Upper lobe of left lung (tissue), 6 donors: ENCODE measurements around the gene SPEF2. TPM values are rescaled to one million over a fixed set of nuclear protein-coding genes. Genes with fewer than 3 reads are reported as not detected.

Experiments
- ATAC-seq, 2 donors: fragments of 200-7000 bp; cut with Tn5 transposase; one replicate each; pipeline ENCODE4 v1.9.1; 2022; ENCODE audit warnings: mild to moderate bottlenecking in 2 of 2, moderate library complexity in 2 of 2; ENCODE audit not compliant: low FRiP score in 2 of 2
- DNase-seq, 2 donors: peaks; one replicate each; pipeline ENCODE4 v3.0.0-alpha.2; 2019 to 2020
- H3K27ac ChIP-seq, 4 donors: fragments of 200-600 bp; sonication (generic); one replicate each; pipeline ENCODE4 v1.5.1; 2016 to 2019
- H3K27me3 ChIP-seq, 4 donors: fragments of 200-600 bp; sonication (generic); one replicate each; pipeline ENCODE4 v1.5.1; 2017 to 2019
- H3K36me3 ChIP-seq, 4 donors: fragments of 200-600 bp; sonication (generic); one replicate each; pipeline ENCODE4 v1.5.1; 2016 to 2019
- H3K4me1 ChIP-seq, 4 donors: fragments of 200-600 bp; sonication (generic); one replicate each; pipeline ENCODE4 v1.5.1; 2018 to 2019
- H3K4me3 ChIP-seq, 4 donors: fragments of 200-600 bp; sonication (generic); one replicate each; pipeline ENCODE4 v1.5.1; 2017 to 2019; ENCODE audit warnings: mild to moderate bottlenecking in 2 of 4, moderate library complexity in 1 of 4
- H3K9me3 ChIP-seq, 4 donors: fragments of 200-600 bp; sonication (generic); one replicate each; pipeline ENCODE4 v1.5.1; 2018 to 2019
- EP300 ChIP-seq, 4 donors: sonication (generic); formaldehyde crosslinking; IDR thresholded peaks; one replicate each; pipeline ENCODE4 v1.5.1; 2017; ENCODE audit warnings: antibody characterized with exemption in 4 of 4, control low read depth in 2 of 4
- POLR2A ChIP-seq, 4 donors: fragments of 450-650 bp; IDR thresholded peaks; one replicate each; pipeline ENCODE4 v1.5.1; 2016 to 2017; ENCODE audit warnings: antibody characterized with exemption in 4 of 4, mild to moderate bottlenecking in 2 of 4
- POLR2AphosphoS5 ChIP-seq, 2 donors: sonication (generic); formaldehyde crosslinking; IDR thresholded peaks; one replicate each; pipeline ENCODE4 v1.5.1; 2017; ENCODE audit warnings: antibody characterized with exemption in 2 of 2
- WGBS, 2 donors: methylation state at CpG; one replicate each; pipeline ENCODE4 v1.1.5; 2017 to 2018; 5-methylcytosine and 5-hydroxymethylcytosine counted together
- total RNA-seq, 6 donors: library from RNA; depleted of rRNA in 4 of 6; stranded (reverse); fragments of >200 nt in 4 of 6; gene quantifications; one replicate each; pipeline versions ENCODE4 v1.1.0 to v1.2.1, GENCODE V29; 2016 to 2021
- TF ChIP-seq, protein P1 (sequence below), 6 experiments: fragments of 450-650 bp in 4 of 6; fragments of 200-600 bp in 2 of 6; sonication (generic) in 2 of 6; IDR thresholded peaks; one replicate each; pipeline ENCODE4 v1.5.1; 2016 to 2019; ENCODE audit warnings: antibody characterized with exemption in 6 of 6
- donor health status: DM: no; HTN: no; CAD: no; lungs with moderate emphysema.
- donor health status: DM: no; HTN: yes; CAD: no; lungs with severe emphysema.

Gene SPEF2
- total RNA-seq, 6 donors from 2014 or later, result 6.6 to 95.3 (median 13.9) TPM

DNA sequence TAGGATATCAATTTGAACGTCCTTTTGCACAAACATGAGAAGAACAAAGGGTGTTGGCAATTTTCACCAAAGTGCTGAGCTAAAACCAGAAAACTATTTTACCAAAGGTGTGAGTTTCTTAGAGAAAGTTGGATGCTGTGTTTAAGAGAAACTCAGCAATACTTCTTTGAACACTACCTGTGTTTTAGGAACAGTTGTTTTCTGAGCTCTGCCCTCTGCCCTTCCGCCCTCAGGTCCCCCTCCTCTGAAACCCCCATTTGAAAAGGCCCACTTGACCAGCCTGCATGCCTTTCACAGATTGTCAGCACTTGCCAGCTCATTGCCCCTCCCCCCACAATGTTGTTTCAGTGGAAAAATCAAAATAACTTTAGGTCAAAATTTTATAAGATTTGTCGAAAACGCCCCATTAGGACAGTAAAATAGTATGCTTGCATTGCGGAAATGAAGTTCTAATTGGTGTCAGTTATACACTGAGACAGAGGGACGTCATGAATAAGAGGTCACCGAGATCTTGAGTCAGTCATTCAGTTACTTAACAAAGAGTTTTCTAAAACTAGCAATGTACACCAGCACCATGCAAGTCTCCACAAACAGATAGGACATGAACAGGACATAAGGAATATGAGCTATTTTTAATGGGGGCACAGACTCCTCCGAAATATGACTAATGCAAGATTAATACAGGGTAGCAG lies 177.2 kb downstream of the SPEF2 start:
- 80 to 87% methylated on average over 8 of the region's 8 CpGs for WGBS, 2 donors
- TF ChIP-seq POLR2AphosphoS5 (IDR thresholded peaks at IDR 0.05) (no peak), POLR2A (IDR thresholded peaks at IDR 0.05) (no peak), EP300 (IDR thresholded peaks at IDR 0.05) (no peak)
- TF ChIP-seq, protein P1, sequence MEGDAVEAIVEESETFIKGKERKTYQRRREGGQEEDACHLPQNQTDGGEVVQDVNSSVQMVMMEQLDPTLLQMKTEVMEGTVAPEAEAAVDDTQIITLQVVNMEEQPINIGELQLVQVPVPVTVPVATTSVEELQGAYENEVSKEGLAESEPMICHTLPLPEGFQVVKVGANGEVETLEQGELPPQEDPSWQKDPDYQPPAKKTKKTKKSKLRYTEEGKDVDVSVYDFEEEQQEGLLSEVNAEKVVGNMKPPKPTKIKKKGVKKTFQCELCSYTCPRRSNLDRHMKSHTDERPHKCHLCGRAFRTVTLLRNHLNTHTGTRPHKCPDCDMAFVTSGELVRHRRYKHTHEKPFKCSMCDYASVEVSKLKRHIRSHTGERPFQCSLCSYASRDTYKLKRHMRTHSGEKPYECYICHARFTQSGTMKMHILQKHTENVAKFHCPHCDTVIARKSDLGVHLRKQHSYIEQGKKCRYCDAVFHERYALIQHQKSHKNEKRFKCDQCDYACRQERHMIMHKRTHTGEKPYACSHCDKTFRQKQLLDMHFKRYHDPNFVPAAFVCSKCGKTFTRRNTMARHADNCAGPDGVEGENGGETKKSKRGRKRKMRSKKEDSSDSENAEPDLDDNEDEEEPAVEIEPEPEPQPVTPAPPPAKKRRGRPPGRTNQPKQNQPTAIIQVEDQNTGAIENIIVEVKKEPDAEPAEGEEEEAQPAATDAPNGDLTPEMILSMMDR (IDR thresholded peaks at IDR 0.05), result no peak

DNA sequence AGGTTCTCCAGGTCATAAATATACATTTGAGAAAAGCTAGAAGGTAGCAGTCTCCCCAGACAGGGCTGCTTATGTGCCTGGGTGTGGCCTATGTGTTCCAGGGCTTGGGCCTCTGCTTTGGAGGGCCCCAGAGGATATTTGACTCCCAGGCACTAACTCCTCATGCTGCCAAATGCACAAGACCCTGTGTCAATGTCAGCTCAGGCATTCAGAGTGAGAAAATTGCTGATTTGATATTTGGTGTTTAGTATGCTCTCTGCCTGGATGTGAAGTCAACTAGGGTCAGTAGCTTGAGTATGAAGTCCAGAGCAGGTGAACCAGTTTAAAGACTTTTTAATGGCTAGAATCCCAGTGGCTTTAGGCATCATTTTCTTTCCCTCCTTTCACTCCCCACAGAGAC lies 181.5 kb downstream of the SPEF2 start:
- Histone ChIP-seq H3K4me1 (peaks cover 10 to 14% (median 12%) of the 10 kb centered on the region in 4 donors), H3K27me3 (no peaks in the 10 kb centered on the region), H3K36me3 (no peaks in the 10 kb centered on the region), H3K27ac (no peak overlapping the region), H3K4me3 (no peak overlapping the region), H3K9me3 (no peaks in the 10 kb centered on the region)
- DNase-seq, result no peak
- no peak for ATAC-seq
- TF ChIP-seq, protein P1 (IDR thresholded peaks at IDR 0.05), result no peak
- TF ChIP-seq EP300 (IDR thresholded peaks at IDR 0.05), result no peak
- no peak for TF ChIP-seq POLR2A (IDR thresholded peaks at IDR 0.05)
- no peak for TF ChIP-seq POLR2AphosphoS5 (IDR thresholded peaks at IDR 0.05)

More for the DNA sequence above, 177.2 kb downstream of the SPEF2 start:
- DNase-seq (no peak), ATAC-seq (no peak)
- Histone ChIP-seq H3K36me3 (no peaks in the 10 kb centered on the region), H3K27ac (no peak overlapping the region), H3K4me1 (peaks cover 0 to 5% (median 0%) of the 10 kb centered on the region in 4 donors), H3K27me3 (no peaks in the 10 kb centered on the region), H3K9me3 (no peaks in the 10 kb centered on the region), H3K4me3 (no peak overlapping the region)

DNA sequence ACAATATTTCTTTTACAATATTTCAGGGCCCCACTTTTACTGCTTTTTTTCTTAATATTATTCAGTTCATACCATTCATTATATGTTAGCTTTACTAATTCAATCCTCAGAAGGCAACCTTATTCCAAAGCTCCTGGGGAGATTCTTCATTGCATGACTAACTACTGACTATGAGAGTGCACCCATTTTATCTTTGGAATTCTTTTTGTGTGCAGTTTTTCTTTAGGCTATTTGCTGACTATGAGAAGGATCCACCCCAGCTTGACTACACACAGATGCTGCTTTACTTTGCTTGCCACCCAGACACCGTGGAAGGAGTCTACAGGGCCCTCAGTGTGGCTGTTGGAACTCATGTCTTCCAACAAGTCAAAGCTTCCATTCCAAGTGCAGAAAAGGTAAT lies 182.1 kb downstream of the SPEF2 start:
- peaks cover 10 to 15% (median 12%) of the 10 kb centered on the region in 4 donors for H3K4me1 ChIP-seq
- H3K36me3 ChIP-seq, result no peaks in the 10 kb centered on the region
- ATAC-seq (no peak), DNase-seq (no peak)
- H3K9me3 ChIP-seq, result no peaks in the 10 kb centered on the region
- no peaks in the 10 kb centered on the region for H3K27me3 ChIP-seq
- no peak overlapping the region for H3K4me3 ChIP-seq
- WGBS, 2 donors, result 95 to 100% methylated on average over 1 of the region's 1 CpG
- H3K27ac ChIP-seq, result no peak overlapping the region
- TF ChIP-seq, protein P1 (IDR thresholded peaks at IDR 0.05), result no peak
- no peak for TF ChIP-seq POLR2AphosphoS5 (IDR thresholded peaks at IDR 0.05)
- no peak for TF ChIP-seq EP300 (IDR thresholded peaks at IDR 0.05)
- no peak for TF ChIP-seq POLR2A (IDR thresholded peaks at IDR 0.05)

DNA sequence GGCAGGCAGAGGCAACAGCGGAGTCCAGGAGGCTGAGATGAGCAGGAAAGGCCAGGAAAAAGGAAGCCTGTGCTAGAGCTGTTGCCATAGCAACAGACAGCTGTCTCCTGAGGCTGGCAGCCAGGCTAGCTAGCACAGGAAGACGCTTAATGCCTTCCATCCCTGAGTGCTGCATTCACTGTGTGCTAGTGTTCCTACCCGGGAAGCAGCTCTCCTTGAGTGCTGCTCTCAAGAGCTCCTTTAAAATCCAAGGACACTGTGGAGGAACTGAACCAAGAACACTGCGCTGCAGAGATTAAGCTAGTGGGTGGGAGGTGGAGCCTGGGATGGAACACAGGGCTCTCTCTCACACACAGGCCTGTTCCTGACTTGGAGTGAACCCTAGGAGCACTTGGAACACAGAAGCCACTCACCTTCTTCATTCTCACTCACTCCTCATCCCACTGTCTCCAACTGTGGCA lies 185.6 kb downstream of the SPEF2 start:
- ATAC-seq (peak; percentile 34 to 54), DNase-seq (peak in 1 of 2 donors; percentile 39)
- TF ChIP-seq POLR2A (IDR thresholded peaks at IDR 0.05), result no peak
- no peak for TF ChIP-seq POLR2AphosphoS5 (IDR thresholded peaks at IDR 0.05)
- TF ChIP-seq EP300 (IDR thresholded peaks at IDR 0.05), result no peak
- TF ChIP-seq, protein P1 (IDR thresholded peaks at IDR 0.05), result no peak
- H3K9me3 ChIP-seq, result no peaks in the 10 kb centered on the region
- no peaks in the 10 kb centered on the region for H3K27me3 ChIP-seq
- H3K4me1 ChIP-seq, result peaks cover 5 to 15% (median 11%) of the 10 kb centered on the region in 4 donors
- no peak overlapping the region for H3K4me3 ChIP-seq
- peak overlapping the region in 1 of 4 donors; percentile 32 for H3K27ac ChIP-seq
- WGBS, 2 donors, result 13 to 18% methylated on average over 4 of the region's 4 CpGs
- no peaks in the 10 kb centered on the region for H3K36me3 ChIP-seq
